GM13977 (cell line): Measurements from ENCODE around the gene VAPA.

Source experiments
- DNase-seq: peaks from one replicate; pipeline ENCODE4 v3.0.0; 2012; ENCODE audit warnings: low spot score
- in situ Hi-C: fragments of 300-500 bp; cut with MboI; formaldehyde crosslinking; loops from one replicate; pipeline ENCODE4 v1.12.0; 2022; ENCODE audit warnings: low sequenced_read_pairs, low pct_unique_long_range_greater_than_20kb, mixed read lengths, inconsistent platforms; ENCODE audit not compliant: unreplicated experiment
- TF ChIP-seq, protein P1 (sequence below): IDR thresholded peaks from 2 replicates; pipeline ENCODE4 v1.5.1; 2012; ENCODE audit warnings: mild to moderate bottlenecking, control low read depth; ENCODE audit not compliant: insufficient read depth; ENCODE audit errors: extremely low read depth, missing control alignments

The VAPA gene

DNA sequence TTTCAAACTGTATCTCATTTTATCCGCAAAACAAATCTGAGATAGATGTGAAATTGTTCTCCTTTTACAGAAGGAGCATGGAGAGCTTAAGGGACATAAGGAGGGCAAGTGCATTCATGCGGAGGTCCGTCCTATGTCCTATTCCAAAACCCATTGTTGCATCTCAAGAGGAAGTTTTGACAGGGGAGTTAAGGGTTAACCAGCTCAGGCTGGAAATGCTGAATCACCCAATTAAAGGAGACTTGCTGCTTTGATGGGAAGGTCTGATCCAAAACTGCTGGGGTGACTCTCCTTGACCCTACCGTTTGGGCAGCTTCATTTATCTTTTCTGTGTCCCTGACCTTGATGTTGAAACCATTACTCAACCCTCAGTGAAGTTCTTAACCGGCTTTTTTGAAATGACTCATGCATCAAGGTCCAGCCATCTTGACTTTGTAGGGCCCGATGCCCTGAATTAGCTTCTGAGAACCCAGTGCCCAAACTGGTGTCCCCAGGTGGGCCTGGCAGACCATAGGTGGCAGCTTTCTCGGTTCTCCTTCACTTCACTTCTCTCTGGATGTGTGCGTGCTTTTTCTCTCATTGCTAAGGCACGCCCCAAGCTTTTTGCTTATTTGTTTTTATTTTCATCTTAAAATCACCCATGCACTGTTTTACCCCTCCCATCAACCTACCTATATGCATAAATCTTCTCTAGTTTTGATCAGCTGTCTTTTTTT, 43.9 kb upstream of the VAPA start:
- peak; percentile 53 for DNase-seq
- TF ChIP-seq, protein P1, sequence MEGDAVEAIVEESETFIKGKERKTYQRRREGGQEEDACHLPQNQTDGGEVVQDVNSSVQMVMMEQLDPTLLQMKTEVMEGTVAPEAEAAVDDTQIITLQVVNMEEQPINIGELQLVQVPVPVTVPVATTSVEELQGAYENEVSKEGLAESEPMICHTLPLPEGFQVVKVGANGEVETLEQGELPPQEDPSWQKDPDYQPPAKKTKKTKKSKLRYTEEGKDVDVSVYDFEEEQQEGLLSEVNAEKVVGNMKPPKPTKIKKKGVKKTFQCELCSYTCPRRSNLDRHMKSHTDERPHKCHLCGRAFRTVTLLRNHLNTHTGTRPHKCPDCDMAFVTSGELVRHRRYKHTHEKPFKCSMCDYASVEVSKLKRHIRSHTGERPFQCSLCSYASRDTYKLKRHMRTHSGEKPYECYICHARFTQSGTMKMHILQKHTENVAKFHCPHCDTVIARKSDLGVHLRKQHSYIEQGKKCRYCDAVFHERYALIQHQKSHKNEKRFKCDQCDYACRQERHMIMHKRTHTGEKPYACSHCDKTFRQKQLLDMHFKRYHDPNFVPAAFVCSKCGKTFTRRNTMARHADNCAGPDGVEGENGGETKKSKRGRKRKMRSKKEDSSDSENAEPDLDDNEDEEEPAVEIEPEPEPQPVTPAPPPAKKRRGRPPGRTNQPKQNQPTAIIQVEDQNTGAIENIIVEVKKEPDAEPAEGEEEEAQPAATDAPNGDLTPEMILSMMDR, result no peak
- in situ Hi-C loops, result no loop called here

- no peak for DNase-seq
- TF ChIP-seq, protein P1, result no peak
- in situ Hi-C loops, result no loop called here
Measured at GRCh38 chr18:9870431-9871008, 43.3 kb upstream of the VAPA start.

DNA sequence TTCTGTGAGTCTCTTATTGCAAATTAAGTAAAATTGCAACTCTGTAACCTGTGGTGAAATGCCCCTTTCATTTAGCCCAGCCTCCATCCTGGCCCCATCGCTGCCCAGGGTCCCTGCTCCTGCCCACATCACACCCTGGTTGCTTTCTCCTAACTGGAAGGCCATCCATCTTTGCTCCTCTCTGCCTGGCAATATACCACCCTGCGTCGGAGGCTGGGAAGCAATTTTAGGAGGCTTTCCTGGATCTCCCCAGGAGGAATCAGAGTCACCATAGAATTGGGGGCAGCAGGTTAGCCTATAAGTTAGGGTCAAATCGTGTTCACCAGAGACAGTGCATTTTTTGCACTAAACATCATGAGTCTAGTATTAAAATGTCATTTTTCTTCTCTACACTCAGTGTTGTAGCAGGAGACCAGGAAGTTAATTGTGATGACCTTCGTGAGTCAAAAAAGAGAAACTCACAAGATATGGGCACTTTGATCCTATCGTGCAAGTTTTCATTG, 42.5 kb upstream of the VAPA start:
- in situ Hi-C loops, result no loop called here
- DNase-seq, result no peak

DNA sequence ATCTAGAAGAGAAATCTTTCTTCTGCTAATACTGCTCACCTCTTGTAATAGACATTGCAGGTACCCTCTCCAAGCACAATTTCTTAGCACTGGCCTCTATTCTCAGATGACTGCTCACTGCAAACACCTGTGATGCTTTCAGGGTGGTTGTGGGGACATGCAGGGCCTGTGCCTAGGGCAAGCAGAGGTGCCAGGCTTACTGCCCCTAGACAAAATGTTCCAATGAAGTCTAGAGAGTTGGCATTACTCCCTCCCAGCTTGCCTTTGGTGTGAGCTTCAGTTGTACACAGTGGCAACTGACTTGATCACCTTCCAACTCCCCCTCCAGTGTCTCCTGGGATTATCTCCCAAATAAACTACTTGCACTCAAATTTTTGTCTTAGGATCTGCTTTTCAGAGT, 41.0 kb upstream of the VAPA start:
- TF ChIP-seq, protein P1, result no peak
- in situ Hi-C loops, result no loop called here
- DNase-seq, result no peak

More for the DNA sequence above, 42.5 kb upstream of the VAPA start:
- TF ChIP-seq, protein P1, result no peak

DNA sequence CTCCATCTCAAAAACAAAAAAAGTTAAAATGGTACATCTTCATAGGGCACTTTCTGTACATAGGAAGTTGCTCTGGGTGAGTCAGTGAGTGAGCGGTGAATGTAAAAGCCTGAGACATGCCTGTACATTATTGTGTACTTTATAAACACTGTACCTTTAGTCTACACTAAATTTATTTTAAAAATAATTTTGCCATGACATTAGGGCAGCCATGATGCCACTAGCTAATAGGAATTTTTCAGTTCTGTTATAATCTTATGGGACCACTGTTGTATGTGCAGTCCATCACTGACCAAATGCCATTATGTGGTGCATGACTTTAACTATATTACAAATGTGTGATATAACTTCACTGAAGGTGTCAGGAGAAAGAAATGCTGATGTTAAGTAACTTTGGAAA, 39.1 kb upstream of the VAPA start:
- in situ Hi-C loops, result no loop called here
- TF ChIP-seq, protein P1, result no peak
- DNase-seq, result no peak

DNA sequence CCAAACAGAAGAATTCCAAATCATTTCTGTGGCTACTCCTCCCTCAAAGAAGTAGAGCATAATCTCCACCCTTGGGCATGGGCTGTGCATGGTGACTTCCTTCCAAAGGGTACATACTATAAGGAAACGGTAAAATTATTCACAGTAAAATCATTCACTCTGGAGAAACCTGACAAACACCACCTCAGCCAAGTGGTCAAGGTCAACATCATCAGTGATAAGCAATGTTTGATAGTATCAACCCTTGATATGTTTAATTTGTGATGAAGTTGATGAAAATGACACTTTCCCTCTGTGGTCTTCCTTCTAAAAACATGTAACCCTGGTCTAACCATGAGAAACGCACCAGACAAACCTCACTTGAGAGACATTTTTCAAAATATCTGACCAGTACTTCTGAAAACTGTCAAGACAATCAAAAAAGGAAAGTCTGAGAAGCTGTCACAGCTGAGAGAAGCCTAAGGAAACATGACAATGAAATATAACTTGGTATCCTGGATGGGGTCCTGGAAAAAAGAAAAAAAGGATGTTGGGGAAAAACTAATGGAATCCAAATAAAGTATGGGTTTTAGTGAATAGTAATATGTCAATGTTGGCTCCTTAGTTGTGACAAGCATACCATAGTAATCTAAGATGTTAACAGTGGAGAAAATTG, 37.5 kb upstream of the VAPA start:
- TF ChIP-seq, protein P1, result no peak

More for the DNA sequence above, 37.5 kb upstream of the VAPA start:
- no peak for DNase-seq
- in situ Hi-C loops, result no loop called here
